ENCODE measurements around the gene MAP4K4. TPM values are rescaled to one million over a fixed set of nuclear protein-coding genes. Genes with fewer than 3 reads are reported as not detected.
A peak's percentile ranks its signal among the peaks of the same experiment; 100 is the strongest.

Gene MAP4K4
- total RNA-seq, 1 donor = 19.7 TPM

DNA sequence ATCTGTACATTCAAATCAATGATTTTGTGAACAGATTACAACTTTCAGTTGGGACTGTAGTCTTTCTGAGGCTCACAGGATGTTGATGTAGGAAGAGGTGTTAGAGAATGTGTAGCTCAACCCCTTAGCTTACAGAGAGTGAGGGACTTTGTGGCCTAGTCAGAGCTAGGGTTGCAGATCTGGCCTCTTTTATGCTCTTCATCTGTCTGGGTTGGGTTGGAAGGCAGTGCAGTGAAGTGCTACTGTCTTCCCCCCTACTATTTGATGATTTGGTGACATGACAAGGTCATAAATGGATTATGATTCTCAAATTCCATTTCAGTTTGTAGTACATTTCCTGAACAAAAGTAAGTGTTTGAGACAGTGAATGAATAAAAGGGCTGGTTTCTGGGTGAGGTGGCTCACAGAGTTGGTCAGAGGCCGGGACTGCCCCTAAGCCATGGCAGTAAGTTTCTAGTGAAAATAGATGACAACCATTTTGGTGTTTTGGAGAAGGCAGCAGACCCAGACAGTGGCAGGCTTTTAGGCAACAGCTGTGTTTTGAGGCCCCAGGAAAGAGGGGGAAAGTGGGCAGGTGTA, 21.6 kb downstream of the MAP4K4 start:
- no peak for DNase-seq (ENCODE audit: low read depth in 2 of 3, low spot score in 2 of 3)

- no peak for DNase-seq (ENCODE audit: low read depth in 2 of 3, low spot score in 2 of 3)
These were observed 23.2 kb downstream of the MAP4K4 start for GRCh38 chr2:101720732-101721131.

GRCh38 chr2:101722864-101723263, 25.4 kb downstream of the MAP4K4 start:
- no peak for DNase-seq (ENCODE audit: low read depth in 2 of 3, low spot score in 2 of 3)

- DNase-seq (ENCODE audit: low read depth in 2 of 3, low spot score in 2 of 3) = no peak
These were observed 26.0 kb downstream of the MAP4K4 start for GRCh38 chr2:101723371-101724124.

- DNase-seq (ENCODE audit: low read depth in 2 of 3, low spot score in 2 of 3) = no peak
These were observed 26.6 kb downstream of the MAP4K4 start for GRCh38 chr2:101724125-101724474.

GRCh38 chr2:101725038-101725437, 27.5 kb downstream of the MAP4K4 start:
- DNase-seq (ENCODE audit: low read depth in 2 of 3, low spot score in 2 of 3) = no peak

- peak in 1 of 3 donors; percentile 37 for DNase-seq (ENCODE audit: low read depth in 2 of 3, low spot score in 2 of 3)
These were observed 28.1 kb downstream of the MAP4K4 start for GRCh38 chr2:101725515-101726192.

DNA sequence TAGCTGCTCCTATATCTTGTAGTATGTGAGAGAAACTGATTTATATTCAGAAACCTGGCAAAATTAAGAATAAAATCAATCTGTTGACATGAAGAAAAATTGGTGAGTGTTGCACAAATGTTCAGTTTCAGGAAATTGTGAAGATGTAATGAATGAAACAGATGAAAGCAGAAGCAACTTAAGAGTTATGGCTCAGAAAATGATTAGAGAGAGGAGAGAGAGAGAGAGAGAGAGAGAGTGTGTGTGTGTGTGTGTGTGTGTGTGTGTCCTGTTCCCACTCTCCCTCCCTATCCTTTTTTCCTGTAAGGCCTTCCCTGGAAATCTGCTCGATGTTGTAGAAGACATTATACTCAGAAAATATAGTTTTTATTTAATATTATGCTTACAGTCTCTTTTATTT, 31.4 kb downstream of the MAP4K4 start:
- DNase-seq (ENCODE audit: low read depth in 2 of 3, low spot score in 2 of 3) = no peak

DNA sequence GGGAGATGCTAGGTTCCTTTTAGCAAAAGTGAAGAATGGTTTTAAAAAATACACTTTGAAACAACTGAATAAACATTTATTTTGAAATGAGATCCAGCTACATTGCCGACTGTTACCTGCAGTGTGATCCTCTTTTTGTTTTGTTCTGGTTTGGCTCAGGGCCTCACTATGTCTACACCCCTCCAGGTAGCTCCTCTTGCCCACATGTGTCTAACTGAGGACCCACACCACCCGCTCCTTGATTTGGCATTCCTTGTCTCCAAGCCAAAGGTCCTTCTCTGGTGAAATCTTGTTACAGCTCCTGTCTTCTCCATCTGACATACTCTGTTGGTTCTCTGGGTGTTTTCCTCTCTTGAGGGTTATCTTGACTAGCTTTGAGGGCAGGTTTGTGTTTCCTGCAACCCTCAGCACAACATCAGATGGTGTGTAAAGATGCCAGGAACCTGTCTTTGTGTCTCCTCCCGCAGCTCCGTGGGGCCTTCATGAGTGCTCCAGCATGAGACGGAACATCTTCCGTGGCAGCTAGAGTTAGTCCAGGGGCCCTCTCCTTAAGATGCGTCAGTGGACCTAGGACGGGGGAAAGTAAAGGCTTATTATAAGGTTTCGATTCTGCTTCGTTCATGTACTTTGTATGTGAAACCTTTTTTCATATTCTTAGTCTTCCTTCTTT, 32.1 kb downstream of the MAP4K4 start:
- DNase-seq (ENCODE audit: low read depth in 2 of 3, low spot score in 2 of 3) = no peak

- no peak for DNase-seq (ENCODE audit: low read depth in 2 of 3, low spot score in 2 of 3)
These were observed 33.9 kb downstream of the MAP4K4 start for GRCh38 chr2:101731221-101732054.

GRCh38 chr2:101732199-101732598, 34.7 kb downstream of the MAP4K4 start:
- no peak for DNase-seq (ENCODE audit: low read depth in 2 of 3, low spot score in 2 of 3)

DNA sequence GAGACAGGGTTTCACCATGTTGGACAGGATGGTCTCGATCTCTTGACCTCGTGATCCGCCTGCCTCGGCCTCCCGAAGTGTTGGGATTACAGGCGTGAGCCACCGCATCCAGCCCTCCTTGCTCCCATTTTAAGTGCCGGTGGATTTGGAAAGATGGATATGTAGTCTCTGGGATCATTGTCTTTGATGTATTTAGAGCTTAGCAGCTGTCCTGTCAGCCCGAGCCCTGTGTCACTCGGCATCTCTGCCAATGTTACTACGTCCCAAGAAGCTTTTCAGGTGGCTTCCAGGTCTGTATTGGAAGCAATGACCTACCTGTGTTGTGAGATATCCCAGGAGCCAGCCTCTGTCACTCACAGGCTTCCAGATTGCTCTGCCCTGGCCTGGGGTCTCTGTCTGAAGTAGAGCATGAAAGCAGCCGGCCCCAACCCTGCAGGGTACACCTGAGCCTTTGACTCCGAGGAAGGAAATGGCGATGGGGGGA, 35.3 kb downstream of the MAP4K4 start:
- DNase-seq (ENCODE audit: low read depth in 2 of 3, low spot score in 2 of 3) = no peak

- no peak for DNase-seq (ENCODE audit: low read depth in 2 of 3, low spot score in 2 of 3)
These were observed 35.9 kb downstream of the MAP4K4 start for GRCh38 chr2:101733257-101733993.

GRCh38 chr2:101734505-101735165, 37.1 kb downstream of the MAP4K4 start:
- no peak for DNase-seq (ENCODE audit: low read depth in 2 of 3, low spot score in 2 of 3)

DNA sequence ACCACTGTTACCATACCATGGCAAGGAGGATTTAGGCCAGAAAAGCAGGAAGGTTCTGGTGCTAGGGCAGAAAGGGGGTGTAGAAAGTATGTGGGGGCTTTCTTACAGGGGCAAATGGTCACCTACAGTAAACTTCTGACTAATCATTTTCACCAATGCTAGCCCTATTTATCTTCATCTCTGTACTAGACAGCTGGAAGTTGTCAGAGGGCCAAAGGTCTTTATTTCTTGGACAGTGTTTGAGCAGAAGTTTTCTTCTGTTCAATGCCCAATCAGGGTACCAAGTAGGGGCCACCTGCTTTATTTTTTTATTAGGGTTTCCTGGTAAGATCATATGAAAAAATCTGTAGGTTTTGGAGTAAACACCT, 37.6 kb downstream of the MAP4K4 start:
- DNase-seq (ENCODE audit: low read depth in 2 of 3, low spot score in 2 of 3) = no peak

DNA sequence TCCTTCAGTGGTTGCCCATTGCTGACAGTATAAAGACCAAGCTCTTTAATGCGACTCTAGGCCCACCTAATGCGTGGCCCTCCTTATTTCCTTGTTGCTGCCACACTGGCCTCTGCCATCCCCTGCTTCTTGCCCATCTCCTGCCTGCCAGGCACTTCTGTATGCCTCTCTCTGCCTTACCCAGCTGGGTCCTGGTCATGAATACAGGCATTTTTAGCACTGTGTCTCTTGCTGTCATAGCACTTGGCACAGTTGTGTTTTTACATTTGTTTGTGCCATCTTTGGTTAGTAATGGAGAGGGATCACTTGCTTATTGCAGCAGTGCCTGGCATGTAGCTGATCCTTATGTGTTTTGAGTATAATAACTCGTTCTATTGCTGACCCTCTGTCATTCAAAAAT, 38.7 kb downstream of the MAP4K4 start:
- no peak for DNase-seq (ENCODE audit: low read depth in 2 of 3, low spot score in 2 of 3)

GRCh38 chr2:101736861-101737291, 39.4 kb downstream of the MAP4K4 start:
- peak in 1 of 3 donors; percentile 25 for DNase-seq (ENCODE audit: low read depth in 2 of 3, low spot score in 2 of 3)

GRCh38 chr2:101737478-101738255, 40.2 kb downstream of the MAP4K4 start:
- no peak for DNase-seq (ENCODE audit: low read depth in 2 of 3, low spot score in 2 of 3)
